ENCODE measurements around the gene KCNQ1. TPM values are rescaled to one million over a fixed set of nuclear protein-coding genes. Genes with fewer than 3 reads are reported as not detected.

The KCNQ1 gene
- total and polyA plus RNA-seq, 2 donors (not counting 3 experiments of a cell fraction or from before 2014, with no cell fraction given), result 0.07 to 0.09 TPM

- peaks cover 7% of the 10 kb centered on the region in 2 experiments for H3K27me3 ChIP-seq (ENCODE audit: control insufficient read depth in 2 of 2, insufficient read depth in 2 of 2, low read length in 2 of 2)
- intact Hi-C loops (cut with micrococcal nuclease) (no loop called here), dilution Hi-C loops (cut with MboI; ENCODE audit: extremely low pct_ligation_motif_present, low sequenced_read_pairs) (no loop called here)
- no peaks in the 10 kb centered on the region for H3K36me3 ChIP-seq (ENCODE audit: control insufficient read depth in 2 of 2, extremely low read depth in 1 of 2, insufficient read depth in 2 of 2, low read length in 2 of 2)
- H3K4me1 ChIP-seq (ENCODE audit: control insufficient read depth, extremely low read depth, insufficient read depth, low read length), result no peaks in the 10 kb centered on the region
- H3K79me2 ChIP-seq (ENCODE audit: control insufficient read depth, insufficient read depth, low read length), result no peaks in the 10 kb centered on the region
- no TSS peak for BruUV-seq (replicated peaks)
- ChIA-PET POLR2A (no interaction called here), CTCF (interaction anchor here (1.2 kb wide), 1 partner anchor 82 kb away, joined by 4 read pairs; no protein-coding TSS in a partner anchor)
- H3K27ac ChIP-seq (ENCODE audit: insufficient read depth, low read depth, low read length), result no peak overlapping the region
- FAIRE-seq (no peak), DNase-seq (ENCODE audit: low read depth, low spot score) (no peak)
- no peak overlapping the region for H3K4me3 ChIP-seq (replicated peaks in 1 of 3; ENCODE audit: insufficient read depth in 1 of 3, low read depth in 1 of 3, low read length in 3 of 3)
- H3K9me3 ChIP-seq (replicated peaks; ENCODE audit: control insufficient read depth, insufficient read depth, low read length), result no peaks in the 10 kb centered on the region
- H3K9ac ChIP-seq (replicated peaks; ENCODE audit: extremely low read depth, insufficient read depth, low read length), result no peak overlapping the region
- no peak for TF ChIP-seq GATA2 (IDR thresholded peaks at IDR 0.05; ENCODE audit: insufficient read depth, insufficient read length, low read depth, low read length)
- no peak for TF ChIP-seq CTCF (IDR thresholded peaks at IDR 0.05; ENCODE audit: extremely low read depth in 1 of 2, insufficient read depth in 1 of 2, low read depth in 1 of 2, low read length in 2 of 2)
- no peak for TF ChIP-seq FOS (IDR thresholded peaks at IDR 0.05; ENCODE audit: borderline replicate concordance, insufficient read depth, low read length)
- TF ChIP-seq MYC (IDR thresholded peaks at IDR 0.05; ENCODE audit: low read depth, low read length), result no peak
- no peak for TF ChIP-seq POLR2A (IDR thresholded peaks at IDR 0.05; ENCODE audit: low read depth, low read length)
- TF ChIP-seq POLR2AphosphoS5 (IDR thresholded peaks at IDR 0.05; ENCODE audit: insufficient read depth, low read depth, low read length), result no peak
- no peak for TF ChIP-seq EZH2 (IDR thresholded peaks at IDR 0.05; ENCODE audit: borderline replicate concordance, low read depth, low read length, severe bottlenecking)
- TF ChIP-seq MAX (IDR thresholded peaks at IDR 0.05; ENCODE audit: insufficient read depth, insufficient read length), result no peak
- TF ChIP-seq JUN (IDR thresholded peaks at IDR 0.05; ENCODE audit: borderline replicate concordance, insufficient read depth, insufficient read length, low read depth), result no peak
- H3K4me2 ChIP-seq (ENCODE audit: insufficient read depth, low read length), result no peak overlapping the region
- H4K20me1 ChIP-seq (replicated peaks; ENCODE audit: control insufficient read depth, extremely low read depth, insufficient read depth, low read length), result no peaks in the 10 kb centered on the region
- no peak overlapping the region for H2AFZ ChIP-seq (ENCODE audit: low read depth, low read length)
- no peaks in the 10 kb centered on the region for H3K9me1 ChIP-seq (replicated peaks; ENCODE audit: control insufficient read depth, extremely low read depth, insufficient read depth, low read length)
Observed at GRCh38 chr11:2448661-2449547, 4.1 kb downstream of the KCNQ1 start.
